ENCODE data around the gene DNHD1.
A peak's percentile ranks its signal among the peaks of the same experiment; 100 is the strongest.

DNHD1 gene, protein sequence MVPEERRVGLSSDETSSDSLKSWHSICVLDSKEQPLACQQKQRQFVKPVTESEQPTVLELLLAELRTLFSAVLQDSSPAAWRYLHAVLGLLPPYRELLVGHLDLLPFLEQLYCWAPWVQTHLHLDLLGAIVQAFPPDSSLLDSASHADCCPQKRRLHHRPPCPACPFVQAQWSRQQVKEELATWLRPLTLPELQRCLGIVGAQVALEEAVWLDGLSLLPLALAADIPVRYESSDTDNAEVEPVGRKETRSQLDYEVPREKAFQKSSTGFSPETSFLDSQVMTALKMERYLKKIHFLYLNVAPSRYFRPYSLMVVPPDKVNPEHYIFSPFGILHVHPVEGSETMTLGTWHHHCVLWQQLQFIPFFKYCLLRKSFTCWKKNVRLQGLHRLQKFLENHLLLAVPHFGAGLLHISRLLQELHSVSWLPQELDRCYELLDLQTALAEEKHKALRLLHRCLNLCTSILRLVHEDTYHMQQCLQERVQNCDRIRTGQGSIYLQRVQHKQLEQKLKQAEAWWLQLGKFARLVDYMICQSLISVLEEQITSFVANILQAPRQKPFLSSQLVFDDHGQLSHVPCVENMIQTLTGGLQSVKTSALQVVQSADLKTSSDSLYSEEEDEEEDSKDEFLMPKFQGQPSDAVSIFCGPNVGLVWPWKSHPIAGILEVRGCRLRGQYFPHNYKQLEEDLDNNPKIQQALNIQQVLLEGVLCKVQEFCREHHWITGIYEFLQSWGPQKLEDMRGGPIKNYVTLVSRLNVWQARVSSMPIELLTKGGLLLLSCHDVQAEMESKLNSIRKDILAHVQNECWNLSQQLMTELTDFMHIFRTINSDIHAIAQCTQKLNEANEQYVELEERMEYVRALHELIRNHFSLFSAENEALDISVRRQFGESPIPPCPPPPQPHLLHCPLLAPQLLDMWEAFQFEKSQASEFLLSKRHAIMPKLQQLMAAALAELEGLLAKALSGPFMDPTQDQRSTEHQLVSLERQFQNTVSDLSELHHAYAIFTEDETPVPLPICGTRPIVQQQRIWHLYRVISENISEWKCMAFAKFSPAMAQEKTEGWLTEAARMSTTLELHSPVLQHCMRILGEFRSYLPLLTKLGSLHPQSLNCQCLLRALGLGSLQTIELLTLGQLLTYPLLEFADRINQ (N-terminal part only)

DNA sequence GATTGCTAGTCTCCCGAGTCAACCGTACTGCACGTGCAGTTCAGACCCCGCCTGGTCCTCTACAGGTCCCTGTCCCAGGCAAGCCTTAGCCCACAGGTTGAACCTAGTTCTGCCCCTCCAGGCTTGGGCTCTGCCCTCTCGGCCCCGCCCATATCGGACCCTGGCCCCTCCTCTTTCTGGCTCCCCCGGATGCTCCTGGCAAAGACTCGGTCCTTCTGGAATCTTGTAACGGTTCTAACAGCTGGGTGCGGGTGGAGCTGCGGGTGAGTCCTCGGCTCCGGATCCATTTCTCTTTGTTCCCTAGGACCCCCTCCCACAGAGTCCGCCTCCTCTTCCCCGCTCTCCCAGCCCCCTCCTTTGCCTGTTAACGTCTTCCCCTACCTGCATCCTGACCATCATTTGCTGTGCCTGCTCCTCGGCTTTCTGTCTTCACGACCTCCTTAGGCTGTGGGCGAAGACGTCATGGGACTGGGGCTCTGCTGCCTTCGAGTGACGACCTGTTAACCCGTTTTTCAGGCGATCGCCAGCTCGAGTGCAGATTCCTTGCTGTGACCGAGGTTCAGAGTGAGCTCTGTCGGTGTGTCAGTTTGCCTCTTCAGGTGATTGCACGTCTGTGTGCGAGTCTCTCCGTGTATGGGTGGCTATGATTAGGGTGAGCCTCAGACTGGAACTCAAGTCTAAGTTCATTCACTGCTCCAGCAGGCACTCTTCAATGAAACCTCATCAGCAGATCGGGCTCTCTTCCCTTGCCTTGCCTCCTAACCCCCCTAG, at the start of gene DNHD1:
Gene DNHD1 (plus strand): TSS at position 212 of the 771 bp plus-strand sequence. CDS start 936 bp downstream, outside the sequence.
- DNase-seq: no peak

DNA sequence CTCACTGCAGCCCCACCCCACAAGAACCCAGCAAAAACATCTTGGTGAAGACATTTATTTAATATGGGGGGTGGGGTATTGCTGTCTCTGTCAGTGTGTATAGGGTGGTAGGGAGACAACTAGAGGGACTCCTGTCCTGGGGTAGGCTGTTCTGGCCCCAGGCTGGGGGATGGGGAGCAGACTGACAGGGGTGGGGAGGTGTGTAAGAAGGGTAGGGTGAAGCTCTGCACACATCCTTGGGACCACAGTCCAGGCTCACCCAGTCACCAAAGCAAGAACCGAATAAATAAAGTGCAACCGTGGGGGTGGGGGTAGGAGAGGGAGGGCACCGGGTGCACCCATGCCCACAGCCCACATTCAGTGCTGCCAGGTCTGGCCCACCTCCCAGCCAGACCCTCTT, 48.5 kb upstream of the DNHD1 start:
- no peak for DNase-seq

DNA sequence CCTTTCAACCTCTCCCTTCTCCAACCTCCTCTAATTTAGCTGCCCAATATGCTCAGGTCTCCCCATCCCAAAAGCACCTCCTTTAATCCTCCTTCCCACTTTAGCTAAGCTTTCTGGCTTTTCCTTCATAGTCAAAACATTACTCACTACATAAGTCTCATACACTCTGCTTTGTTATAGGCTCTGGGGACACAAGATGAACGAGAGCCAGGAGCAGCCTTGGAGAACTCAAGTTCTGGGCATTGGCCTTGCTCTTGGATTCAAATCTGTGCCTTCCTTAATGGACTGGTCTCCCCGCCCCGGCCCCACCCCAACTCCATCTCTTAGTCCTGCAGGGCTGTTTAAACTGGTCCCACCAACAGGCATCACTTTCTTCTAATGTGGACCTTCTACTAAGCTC, 44.9 kb upstream of the DNHD1 start:
- no peak for DNase-seq

DNA sequence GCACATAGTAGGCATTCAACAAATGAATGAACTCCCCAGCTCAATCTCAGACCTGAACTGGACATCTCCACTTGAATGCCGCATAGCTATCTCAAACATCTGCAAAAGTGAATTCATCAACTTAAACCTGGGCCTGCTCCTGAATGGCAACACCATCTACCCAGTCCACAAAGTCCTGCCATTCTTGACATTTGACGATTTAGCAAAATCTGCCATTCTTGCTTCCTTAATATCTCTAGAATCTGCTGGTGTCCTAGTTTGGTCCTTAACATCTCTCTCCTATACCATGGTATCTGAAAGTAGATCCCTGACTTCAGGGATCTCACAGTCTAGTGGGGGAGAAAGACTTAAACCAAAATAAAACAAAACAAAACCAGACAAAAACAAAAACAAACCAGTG, 43.9 kb upstream of the DNHD1 start:
- DNase-seq: no peak

DNA sequence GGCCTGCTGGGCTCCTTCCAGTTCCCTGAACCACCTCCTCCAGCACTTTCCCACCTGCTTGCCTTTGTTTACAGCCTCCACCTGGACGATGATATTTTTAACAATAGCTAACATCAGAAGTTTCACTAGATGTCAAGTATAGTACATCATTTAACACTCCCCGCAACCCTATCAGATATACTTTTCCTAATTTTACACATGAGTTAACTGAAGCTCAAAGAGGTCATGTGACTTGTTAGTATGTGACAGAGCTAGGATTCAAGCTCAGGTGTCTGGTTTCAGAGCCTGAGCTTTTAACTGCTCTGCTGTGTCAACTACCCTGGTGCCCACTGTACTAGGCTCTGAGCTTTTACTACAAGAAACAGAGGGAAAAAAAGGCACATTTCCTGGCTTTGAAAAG, 42.0 kb upstream of the DNHD1 start:
- DNase-seq: no peak

DNA sequence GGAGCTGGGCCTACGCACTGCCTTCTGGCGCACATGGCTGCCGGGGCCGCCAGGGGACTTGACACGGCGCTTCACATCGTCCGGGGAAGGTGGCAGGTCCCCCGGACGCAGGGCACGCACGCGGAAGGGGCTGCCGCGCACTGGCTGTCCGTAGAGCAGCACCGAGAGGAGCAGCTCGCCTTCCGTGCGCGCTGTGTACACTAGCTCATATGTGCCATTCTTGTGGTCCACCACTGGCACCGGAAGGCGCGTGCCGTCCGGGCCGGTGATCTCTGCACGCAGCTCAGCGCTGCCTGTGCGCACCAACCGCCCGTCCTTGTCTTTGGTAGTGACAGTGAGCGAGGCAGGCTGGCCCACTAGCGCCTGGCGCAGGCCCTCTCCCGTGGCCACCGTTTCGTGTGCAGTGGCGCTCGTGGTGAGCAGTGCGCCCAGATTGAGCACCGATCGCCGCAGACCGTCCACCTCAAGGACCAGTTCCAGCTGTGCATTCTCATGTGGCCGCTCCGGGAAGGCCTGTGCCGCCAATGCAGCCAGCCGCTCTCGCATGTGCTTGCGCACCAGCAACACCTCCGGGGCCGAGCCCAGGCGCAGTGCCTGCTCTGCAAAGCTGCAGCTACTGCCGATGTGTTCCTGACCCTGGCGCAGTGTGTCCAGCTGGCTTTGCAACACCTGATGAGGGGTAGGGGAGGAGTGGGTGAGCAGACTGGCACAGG, 40.6 kb upstream of the DNHD1 start:
- DNase-seq: no peak

DNA sequence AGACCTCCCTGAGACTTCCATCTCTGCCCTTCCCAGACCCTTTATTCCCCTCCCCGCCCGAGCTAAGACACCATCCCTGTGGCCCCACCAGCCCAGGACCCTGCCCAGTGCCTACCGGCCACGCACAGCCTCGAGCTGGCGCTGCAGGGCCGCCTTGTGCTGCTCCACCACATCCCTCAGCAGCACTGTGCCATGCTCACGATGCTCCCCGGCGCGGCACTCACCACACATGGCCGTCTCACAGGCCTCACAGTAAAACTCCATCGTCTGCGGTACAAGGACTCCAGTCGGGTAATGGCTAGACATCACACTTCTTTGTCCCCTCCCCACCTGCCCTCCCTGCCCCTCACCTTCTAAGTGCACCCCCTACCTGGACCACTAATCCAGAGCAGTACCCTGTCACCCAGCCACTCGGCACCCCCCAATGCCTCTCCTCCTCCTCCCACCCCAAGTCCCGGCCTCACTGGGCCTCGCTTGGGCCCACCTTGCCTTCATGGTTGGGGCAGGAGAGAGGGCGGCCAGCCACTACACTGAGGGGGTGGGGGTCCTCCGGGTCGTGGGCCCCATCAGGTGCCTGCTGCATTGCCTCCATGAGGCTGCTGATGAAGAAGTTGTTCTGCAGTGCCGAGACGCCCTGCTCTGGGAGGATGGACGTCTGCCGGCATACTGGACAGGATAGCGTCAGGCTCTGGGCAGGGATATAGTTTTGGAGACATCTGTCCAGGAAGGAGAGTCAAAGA, 39.3 kb upstream of the DNHD1 start:
- DNase-seq: no peak

DNA sequence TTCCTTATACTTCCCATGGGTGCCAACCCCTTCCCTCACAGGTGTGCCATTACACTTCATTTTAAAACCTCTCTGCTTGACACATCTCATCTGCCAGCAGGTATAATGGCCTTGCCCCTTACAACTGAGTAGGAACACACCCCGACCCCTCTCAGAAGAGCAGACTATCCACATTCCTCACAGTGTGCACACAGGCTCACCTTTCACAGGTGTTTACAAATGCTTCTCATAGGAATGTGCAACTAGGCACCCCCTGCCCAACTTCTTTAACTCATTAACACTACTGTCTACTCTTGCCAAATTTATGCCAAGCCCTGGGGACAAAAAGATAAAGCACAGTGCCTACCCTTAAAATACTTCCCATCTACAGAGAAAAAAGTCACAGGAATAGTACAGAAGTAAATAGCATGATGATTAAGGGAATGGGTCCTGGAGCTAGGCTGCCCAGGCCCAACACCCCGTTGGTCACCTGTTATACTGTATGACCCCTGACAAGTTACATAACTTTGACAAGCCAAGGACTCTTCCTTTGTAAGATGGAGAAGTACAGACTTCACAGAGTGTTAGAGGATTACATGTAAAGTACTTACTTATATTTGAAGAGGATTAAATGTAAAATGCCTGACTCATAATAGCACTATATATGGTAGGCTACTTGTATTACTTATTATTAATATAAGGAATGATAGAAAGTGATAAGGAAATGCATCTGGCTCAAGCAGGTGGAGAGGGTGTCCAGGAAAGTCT, 38.6 kb upstream of the DNHD1 start:
- no peak for DNase-seq

DNA sequence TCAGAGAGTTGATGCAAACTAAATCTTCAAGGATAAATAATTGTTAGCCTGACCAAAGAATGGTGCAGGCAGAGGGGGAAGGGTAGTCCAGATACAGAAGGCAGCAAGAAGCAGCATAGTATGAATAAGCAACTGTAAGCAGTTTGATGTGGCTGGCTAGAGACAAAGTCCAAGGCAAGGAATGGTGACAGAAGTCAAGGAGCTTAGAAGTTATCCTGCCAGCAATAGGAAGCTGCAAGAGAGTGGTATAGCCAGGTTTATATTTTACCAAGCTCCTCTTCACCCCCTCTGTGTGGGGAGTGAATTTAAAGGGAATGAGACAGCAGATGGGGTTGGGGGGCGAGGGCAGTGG, 38.0 kb upstream of the DNHD1 start:
- DNase-seq: no peak

DNA sequence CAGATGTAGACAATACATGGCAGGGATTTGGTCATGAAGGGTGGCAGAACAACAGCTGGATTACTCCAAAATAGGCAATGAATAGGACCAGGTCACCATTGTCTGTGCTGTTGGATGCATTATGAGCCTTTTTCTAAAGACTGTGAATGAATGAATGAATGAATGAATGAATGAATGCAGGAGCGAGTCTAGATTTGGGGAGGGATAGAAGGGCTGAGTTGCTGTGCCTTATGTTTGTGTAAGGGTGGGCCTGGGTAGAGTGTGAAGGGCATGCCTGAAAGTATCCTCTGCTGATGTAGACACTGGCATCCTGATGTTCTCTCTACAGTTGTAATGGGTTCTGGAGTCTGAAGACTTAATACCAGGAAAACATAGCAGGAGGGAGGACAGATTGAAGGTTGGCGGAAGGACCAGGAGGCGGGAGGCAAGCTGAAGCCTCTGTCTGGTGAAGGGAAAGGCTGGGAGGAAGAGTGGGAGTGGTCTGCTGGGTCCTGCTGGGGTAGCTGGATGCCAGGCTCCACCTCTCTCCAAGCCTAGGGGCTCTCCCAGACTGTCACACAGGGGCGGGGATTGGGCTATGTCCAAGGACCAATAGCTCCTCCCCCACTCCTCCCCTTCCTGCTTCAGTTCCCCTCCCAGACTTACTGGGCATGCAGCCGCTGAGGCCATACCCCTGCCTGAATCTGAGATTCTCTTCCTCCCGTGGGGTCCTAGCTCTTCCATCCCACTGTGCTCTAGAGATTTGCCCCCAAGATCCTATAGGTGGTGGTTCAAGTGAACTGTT, 28.2 kb upstream of the DNHD1 start:
- DNase-seq: no peak

DNA sequence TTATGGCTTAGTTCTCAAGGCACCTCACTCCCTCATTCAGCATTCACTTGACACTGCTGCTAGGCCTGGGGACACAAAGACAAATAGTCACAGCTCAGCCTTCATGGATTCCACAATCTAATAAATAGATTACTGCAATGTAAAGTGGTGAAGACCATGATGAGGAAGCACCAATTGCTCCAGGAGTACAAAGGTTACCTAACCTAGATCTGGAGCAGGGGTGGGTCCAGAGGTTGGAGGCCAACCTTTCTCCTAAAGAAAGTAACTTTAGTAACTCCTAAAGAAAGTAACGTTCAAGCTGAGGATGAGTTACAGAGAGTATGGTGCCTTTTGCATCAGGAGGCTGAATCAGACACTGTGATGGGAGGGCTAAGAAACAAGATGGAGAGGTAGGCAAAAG, 27.5 kb upstream of the DNHD1 start:
- no peak for DNase-seq

DNA sequence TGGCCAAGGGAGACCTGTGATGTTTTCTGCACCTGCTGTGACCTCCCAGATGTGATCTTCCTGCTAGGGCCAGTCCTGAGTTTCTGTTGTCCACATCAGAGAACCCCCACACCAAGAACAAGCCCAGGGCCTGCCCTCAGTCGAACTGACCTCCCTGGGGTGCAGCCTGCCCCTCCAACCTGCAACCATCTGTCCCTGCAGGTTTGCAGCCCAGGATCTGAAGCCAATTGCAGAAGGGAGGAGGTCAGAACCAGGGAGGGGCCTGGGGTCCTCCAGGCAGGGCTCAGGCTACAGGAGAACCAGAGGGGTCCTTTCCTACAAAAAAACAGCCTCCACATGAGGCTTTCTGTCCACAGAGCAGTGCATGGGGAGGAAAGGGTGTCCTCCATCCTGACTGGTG, 24.1 kb upstream of the DNHD1 start:
- no peak for DNase-seq

DNA sequence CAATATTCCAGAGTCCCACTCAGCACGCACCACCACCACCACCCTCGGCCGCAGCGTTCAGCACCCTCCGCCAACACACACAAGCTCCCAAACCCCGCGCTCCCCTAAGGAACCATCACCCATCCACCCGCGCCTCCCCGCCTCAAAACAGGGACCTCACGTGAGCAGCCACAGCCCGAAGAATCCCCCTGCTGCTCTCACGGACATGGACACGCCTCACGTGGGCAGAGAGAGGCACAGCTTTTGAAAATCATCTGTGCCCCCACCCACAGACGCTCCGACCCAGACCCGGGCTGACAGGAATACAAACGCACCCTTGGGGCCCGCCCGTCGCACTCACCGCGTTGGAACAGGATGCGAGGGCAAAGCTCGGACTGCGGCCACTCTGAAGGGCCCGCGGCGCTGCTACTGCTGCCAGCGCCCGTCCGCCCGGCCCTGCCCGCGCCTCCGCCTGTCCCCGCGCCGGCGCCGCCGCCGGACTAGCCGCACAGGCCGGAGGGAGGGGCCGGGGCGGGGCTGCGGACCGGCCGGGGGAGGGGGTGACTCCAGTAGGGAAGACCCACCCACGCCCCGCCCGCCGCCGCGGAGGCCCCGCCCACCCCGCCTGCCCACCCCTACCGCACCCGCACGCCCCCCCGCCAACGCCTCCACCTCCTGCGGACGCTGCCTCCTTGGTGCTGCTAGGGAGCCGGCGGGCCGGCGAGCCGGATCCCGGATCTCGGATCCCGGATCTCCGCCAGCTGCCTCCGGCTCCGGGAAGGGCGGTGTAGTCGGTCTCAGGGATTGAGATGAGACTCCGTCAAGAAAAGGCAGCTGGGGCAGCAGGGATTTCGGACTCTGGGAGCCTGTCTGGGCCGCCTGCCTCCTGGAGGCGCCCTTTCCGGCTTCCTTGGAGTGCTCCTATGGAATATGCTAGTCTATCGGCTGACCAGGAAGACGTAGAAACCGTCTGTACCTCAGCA, 23.3 kb upstream of the DNHD1 start, which contains the start of gene TRIM3:
Gene TRIM3 (minus strand): TSS at position 491 of the 962 bp plus-strand sequence. CDS start 8,246 bp downstream, outside the sequence.
- DNase-seq: peak; percentile 81

DNA sequence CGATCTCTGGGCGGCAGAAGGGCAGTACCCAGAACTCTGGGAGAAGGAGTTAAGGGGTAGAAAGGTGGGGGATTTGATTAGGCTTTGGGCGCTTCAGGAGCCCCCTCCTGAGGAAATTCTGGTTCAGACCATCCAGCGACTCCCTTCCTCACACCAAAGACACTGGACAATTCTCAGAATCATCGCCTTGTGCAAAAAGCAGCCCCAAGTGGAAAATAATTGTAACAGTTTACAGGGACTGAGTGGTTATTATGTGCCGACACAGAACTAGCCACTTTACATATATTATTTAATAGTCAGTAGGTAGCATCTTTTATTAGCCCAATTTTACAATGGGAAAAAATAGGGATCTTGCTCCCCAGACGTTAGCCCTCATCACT, 22.7 kb upstream of the DNHD1 start:
- DNase-seq: no peak

DNA sequence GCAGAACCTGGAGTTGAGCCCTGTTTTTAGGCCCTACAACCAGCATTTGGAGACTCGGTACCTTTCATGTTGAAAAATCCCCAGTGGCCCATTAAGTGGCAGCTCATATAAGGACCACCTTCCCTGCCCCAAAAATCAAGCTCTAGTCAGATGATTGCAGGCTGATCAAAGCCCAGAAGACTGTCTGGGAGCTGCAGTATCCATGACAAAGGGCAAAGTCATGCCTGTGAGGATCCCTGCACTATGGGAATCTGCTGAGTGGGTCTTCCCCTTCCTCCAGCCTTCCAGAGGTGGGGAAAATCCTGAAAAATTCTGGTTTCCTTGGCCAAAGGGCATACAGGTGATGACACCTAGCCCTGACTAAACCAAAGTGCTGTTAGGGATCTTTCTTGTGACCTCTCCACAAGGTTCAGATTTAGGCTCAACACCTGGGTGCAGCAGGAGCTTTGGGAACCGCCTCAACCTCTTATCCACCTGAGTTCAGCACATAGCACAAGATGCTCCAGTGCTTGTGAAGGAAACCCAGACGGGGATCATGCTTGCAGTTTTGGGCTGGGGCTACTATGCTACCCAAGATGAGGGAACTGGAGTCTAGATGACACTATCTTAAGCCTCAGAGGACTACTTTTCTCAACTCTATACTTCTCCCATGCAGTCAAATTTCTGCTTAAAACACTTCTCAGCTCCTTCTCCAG, 22.1 kb upstream of the DNHD1 start:
- peak; percentile 7 for DNase-seq

DNA sequence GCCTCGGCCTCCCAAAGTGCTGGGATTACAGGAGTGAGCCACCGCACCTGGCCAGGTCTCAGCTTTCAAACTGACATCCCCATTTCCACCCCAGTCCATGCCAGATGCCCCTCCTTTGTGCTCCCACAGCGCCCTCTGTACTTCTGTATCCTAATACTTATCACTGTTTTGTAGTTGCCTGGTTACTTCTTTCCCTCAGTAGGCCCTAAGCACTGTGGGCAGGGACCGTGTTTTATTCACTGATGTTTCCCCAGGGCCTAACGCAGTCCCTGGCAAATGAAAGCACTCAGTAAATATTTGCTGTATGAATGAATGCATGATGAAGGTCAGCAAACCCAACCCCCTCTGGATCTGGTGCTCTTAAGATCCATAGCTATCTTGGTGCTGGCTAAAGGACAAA, 21.1 kb upstream of the DNHD1 start:
- no peak for DNase-seq

DNA sequence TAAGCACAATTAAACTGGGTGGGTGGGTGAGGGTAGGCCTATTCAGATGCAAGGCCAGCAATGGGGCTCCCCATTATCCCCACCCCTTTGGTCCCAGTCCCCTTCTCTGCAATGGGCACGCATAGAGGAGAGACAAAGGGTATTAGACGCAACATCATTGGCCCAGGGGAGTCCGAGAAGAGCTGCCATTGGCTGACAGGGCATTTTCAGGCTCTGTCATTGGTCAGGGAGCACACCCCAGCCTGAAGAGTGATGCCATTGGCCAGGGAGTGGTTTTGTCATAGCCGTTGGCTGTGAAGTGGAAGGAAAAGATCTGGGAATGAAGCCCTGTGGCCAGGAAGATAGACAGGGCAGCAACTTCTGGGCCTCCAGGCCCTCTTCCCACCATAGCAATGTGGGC, 20.5 kb upstream of the DNHD1 start:
- no peak for DNase-seq

Data from NCI-H526 treated with DMSO at 0.1 percent for 48 hours (cell line).